ENCODE results near the gene SHISA5. TPM values are rescaled to one million over a fixed set of nuclear protein-coding genes. Genes with fewer than 3 reads are reported as not detected.
"Not testable (repeated sequence)": the region's sequence is repeated elsewhere in the genome, so short reads cannot be mapped to it uniquely, and the experiment has no call there.

SHISA5 gene
- total and polyA plus RNA-seq, 10 of the 15 experiments (the other 5 are each of a cell fraction or from before 2014, with no cell fraction given) = 17.1 to 148 (median 67.3) TPM

- 89% methylated on average over 4 of the region's 4 CpGs for WGBS (ENCODE audit: insufficient coverage, insufficient replicate concordance, low lambda C conversion rate, missing lambda C conversion rate)
- ATAC-seq (no peak), DNase-seq (ENCODE audit: low read depth, low spot score) (no peak), FAIRE-seq (no peak)
- Histone ChIP-seq H2AFZ (ENCODE audit: control insufficient read depth, low read depth, low read length) (no peak overlapping the region), H3K36me3 (ENCODE audit: control insufficient read depth in 2 of 2, insufficient read depth in 2 of 2, low read length in 1 of 2) (no peaks in the 10 kb centered on the region), H3K27me3 (replicated peaks in 1 of 2; ENCODE audit: control insufficient read depth in 2 of 2, insufficient read depth in 2 of 2, low read length in 1 of 2) (no peaks in the 10 kb centered on the region), H3K9me3 (replicated peaks; ENCODE audit: control insufficient read depth, insufficient read depth, low read length) (no peaks in the 10 kb centered on the region), H3K79me2 (ENCODE audit: control insufficient read depth, insufficient read depth, low read length) (peaks cover 27% of the 10 kb centered on the region), H3K4me3 (no peak overlapping the region), H3K27ac (ENCODE audit: control insufficient read depth, insufficient read depth) (no peak overlapping the region), H3K4me2 (ENCODE audit: control insufficient read depth, insufficient read depth) (no peak overlapping the region), H3K4me1 (ENCODE audit: control insufficient read depth, insufficient read depth, low read length) (peaks cover 33% of the 10 kb centered on the region), H3K9ac (ENCODE audit: control insufficient read depth, insufficient read depth, low read length) (no peak overlapping the region), H4K20me1 (ENCODE audit: control insufficient read depth, insufficient read depth) (no peaks in the 10 kb centered on the region)
- intact Hi-C loops (cut with micrococcal nuclease; ENCODE audit: unreplicated experiment) = no loop called here
- CTCF ChIA-PET = interaction anchor here (1.1 to 2.6 kb wide), 6 partner anchors 13 to 161 kb away, joined by 3 to 23 read pairs (median 5); partner anchors contain the start of gene SLC26A6
- SMC1A ChIA-PET (ENCODE audit: uncharacterized antibody, unreplicated experiment) = interaction anchor here (2.7 kb wide), 1 partner anchor 38 kb away, joined by 16 read pairs; no protein-coding TSS in a partner anchor
- RAD21 ChIA-PET (ENCODE audit: unreplicated experiment) = no interaction called here
- POLR2A ChIA-PET = interaction anchor here (2.5 kb wide), 1 partner anchor 35 kb away, joined by 8 read pairs; the partner anchor contains the start of genes CCDC51 and TMA7
- in situ Hi-C loops (cut with MboI) = no loop called here
- BruUV-seq (replicated peaks) = no TSS peak
- no peak for TF ChIP-seq TBL1XR1 (IDR thresholded peaks at IDR 0.05; ENCODE audit: low read depth, low read length)
Observed at GRCh38 chr3:48474619-48475018, 29.4 kb downstream of the SHISA5 start.

DNA sequence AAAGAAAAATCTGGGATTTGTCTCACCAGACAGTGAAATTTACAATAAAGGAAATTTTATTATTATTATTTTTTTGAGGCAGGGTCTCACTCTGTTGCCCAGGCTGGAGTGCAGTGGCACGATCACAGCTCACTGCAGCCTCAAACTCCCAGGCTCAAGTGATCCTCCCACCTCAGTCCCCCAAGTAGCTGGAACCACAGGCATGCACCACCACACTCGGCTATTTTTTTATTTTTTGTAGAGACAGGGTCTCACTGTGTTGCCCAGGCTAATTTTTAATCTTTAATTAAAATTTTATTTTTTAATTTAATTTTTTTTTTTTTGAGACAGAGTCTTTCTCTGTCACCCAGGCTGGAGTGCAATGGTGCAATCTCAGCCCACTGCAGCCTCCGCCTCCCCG is 29.9 kb downstream of the SHISA5 start:
- DNase-seq (ENCODE audit: low read depth, low spot score); BruUV-seq (replicated peaks); in situ Hi-C loops (cut with MboI); FAIRE-seq; H3K4me3 ChIP-seq; H2AFZ ChIP-seq (ENCODE audit: control insufficient read depth, low read depth, low read length); ATAC-seq; H3K27ac ChIP-seq (ENCODE audit: control insufficient read depth, insufficient read depth); H3K9me3 ChIP-seq (replicated peaks; ENCODE audit: control insufficient read depth, insufficient read depth, low read length); H4K20me1 ChIP-seq (ENCODE audit: control insufficient read depth, insufficient read depth); intact Hi-C loops (cut with micrococcal nuclease; ENCODE audit: unreplicated experiment); H3K4me2 ChIP-seq (ENCODE audit: control insufficient read depth, insufficient read depth); H3K36me3 ChIP-seq (ENCODE audit: control insufficient read depth in 2 of 2, insufficient read depth in 2 of 2, low read length in 1 of 2); H3K9ac ChIP-seq (ENCODE audit: control insufficient read depth, insufficient read depth, low read length); H3K27me3 ChIP-seq (replicated peaks in 1 of 2; ENCODE audit: control insufficient read depth in 2 of 2, insufficient read depth in 2 of 2, low read length in 1 of 2): not testable (repeated sequence)
- 100% methylated on average over 4 of the region's 4 CpGs for WGBS (ENCODE audit: insufficient coverage, insufficient replicate concordance, low lambda C conversion rate, missing lambda C conversion rate)
- Histone ChIP-seq H3K4me1 (ENCODE audit: control insufficient read depth, insufficient read depth, low read length) (peaks cover 30% of the 10 kb centered on the region), H3K79me2 (ENCODE audit: control insufficient read depth, insufficient read depth, low read length) (peaks cover 33% of the 10 kb centered on the region)
- ChIA-PET POLR2A (interaction anchor here (0.6 to 10.0 kb wide), 11 partner anchors 11 to 996 kb away, joined by 3 to 91 read pairs (median 6); partner anchors contain the start of genes ATRIP, CCDC51, PFKFB4 and TMA7), RAD21 (ENCODE audit: unreplicated experiment) (interaction anchor here (1.0 to 2.4 kb wide), 8 partner anchors 31 to 82 kb away, joined by 4 to 23 read pairs (median 10); partner anchors contain the start of genes CCDC51, PFKFB4 and TMA7), CTCF (interaction anchor here (0.9 to 3.1 kb wide), 13 partner anchors 12 to 161 kb away, joined by 3 to 37 read pairs (median 5); partner anchors contain the start of genes SHISA5 and SLC26A6), SMC1A (ENCODE audit: uncharacterized antibody, unreplicated experiment) (interaction anchor here (0.8 to 3.4 kb wide), 10 partner anchors 9 to 79 kb away, joined by 3 to 16 read pairs (median 5); no protein-coding TSS in a partner anchor)
